ENCODE data around the gene GID4.

- TF ChIP-seq POLR2AphosphoS5 (IDR thresholded peaks at IDR 0.05) (no peak), POLR2A (IDR thresholded peaks at IDR 0.05) (no peak)
- TF ChIP-seq, protein P1, sequence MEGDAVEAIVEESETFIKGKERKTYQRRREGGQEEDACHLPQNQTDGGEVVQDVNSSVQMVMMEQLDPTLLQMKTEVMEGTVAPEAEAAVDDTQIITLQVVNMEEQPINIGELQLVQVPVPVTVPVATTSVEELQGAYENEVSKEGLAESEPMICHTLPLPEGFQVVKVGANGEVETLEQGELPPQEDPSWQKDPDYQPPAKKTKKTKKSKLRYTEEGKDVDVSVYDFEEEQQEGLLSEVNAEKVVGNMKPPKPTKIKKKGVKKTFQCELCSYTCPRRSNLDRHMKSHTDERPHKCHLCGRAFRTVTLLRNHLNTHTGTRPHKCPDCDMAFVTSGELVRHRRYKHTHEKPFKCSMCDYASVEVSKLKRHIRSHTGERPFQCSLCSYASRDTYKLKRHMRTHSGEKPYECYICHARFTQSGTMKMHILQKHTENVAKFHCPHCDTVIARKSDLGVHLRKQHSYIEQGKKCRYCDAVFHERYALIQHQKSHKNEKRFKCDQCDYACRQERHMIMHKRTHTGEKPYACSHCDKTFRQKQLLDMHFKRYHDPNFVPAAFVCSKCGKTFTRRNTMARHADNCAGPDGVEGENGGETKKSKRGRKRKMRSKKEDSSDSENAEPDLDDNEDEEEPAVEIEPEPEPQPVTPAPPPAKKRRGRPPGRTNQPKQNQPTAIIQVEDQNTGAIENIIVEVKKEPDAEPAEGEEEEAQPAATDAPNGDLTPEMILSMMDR (IDR thresholded peaks at IDR 0.05 in 8 of 11, conservative IDR thresholded peaks at IDR 0.05 in 3 of 11), result no peak
Measured at GRCh38 chr17:18019838-18020154, 19.4 kb upstream of the GID4 start.
